H1 (cell line): ENCODE measurements around the gene EIF4EBP2. TPM values are rescaled to one million over a fixed set of nuclear protein-coding genes. Genes with fewer than 3 reads are reported as not detected.

Experiments
- CBX5 ChIP-seq: fragments of 300-800, 300-1000 bp; sonication (generic); IDR thresholded peaks from 2 replicates; pipeline ENCODE4 v1.7.1; 2016; ENCODE audit warnings: antibody characterized with exemption, low read length, low read depth
- CHD2 ChIP-seq: IDR thresholded peaks from 2 replicates; pipeline ENCODE4 v1.6.1; 2012; ENCODE audit warnings: low read length, improper control_type of control experiment
- CHD7 ChIP-seq: fragments of 300-600 bp; sonication (generic); IDR thresholded peaks from 2 replicates; pipeline ENCODE4 v1.7.1; 2012; ENCODE audit warnings: low read length, moderate library complexity, mild to moderate bottlenecking, inconsistent platforms; ENCODE audit not compliant: insufficient replicate concordance
- E2F6 ChIP-seq: IDR thresholded peaks from 2 replicates; pipeline ENCODE4 v1.6.1; 2012; ENCODE audit warnings: inconsistent platforms
- HDAC6 ChIP-seq: IDR thresholded peaks from one replicate; pipeline ENCODE4 v1.7.1; 2012; ENCODE audit warnings: low read depth, mild to moderate bottlenecking, inconsistent platforms, low read length, moderate library complexity
- MAFK ChIP-seq: IDR thresholded peaks from 2 replicates; pipeline ENCODE4 v1.6.1; 2012; ENCODE audit warnings: low read depth, mild to moderate bottlenecking, improper control_type of control experiment, low read length
- PHF8 ChIP-seq: fragments of 200-600 bp; sonication (generic); conservative IDR thresholded peaks from 2 replicates; pipeline ENCODE4 v1.7.1; 2012; ENCODE audit warnings: low read depth, mild to moderate bottlenecking, inconsistent platforms, low read length, moderate library complexity
- RNF2 ChIP-seq: fragments of 200-900, 300-1000 bp; sonication (generic); IDR thresholded peaks from 2 replicates; pipeline ENCODE4 v1.7.1; 2016; ENCODE audit warnings: borderline replicate concordance, low read depth, mild to moderate bottlenecking, antibody characterized with exemption, low read length; ENCODE audit not compliant: poor library complexity, severe bottlenecking; ENCODE audit errors: missing control alignments
- SIN3A ChIP-seq, 2 experiments: IDR thresholded peaks in 1 of 2; conservative IDR thresholded peaks in 1 of 2; 2 replicates each; pipeline ENCODE4 v1.6.1; 2011 to 2012; ENCODE audit warnings: low read length in 2 of 2, improper control_type of control experiment in 1 of 2, low read depth in 1 of 2, mild to moderate bottlenecking in 1 of 2
- SP2 ChIP-seq: IDR thresholded peaks from 2 replicates; pipeline ENCODE4 v1.6.1; 2012; ENCODE audit warnings: mild to moderate bottlenecking, low read length, inconsistent platforms
- SRF ChIP-seq: IDR thresholded peaks from 2 replicates; pipeline ENCODE4 v1.6.1; 2011; ENCODE audit warnings: mild to moderate bottlenecking, low read depth, low read length, moderate library complexity
- polyA plus RNA-seq, 7 experiments: library from polyadenylated mRNA; depleted of rRNA in 3 of 7; stranded (reverse) in 5 of 7; unstranded in 2 of 7; fragments of >200 nt in 5 of 7; fragments of 200-250 nt in 2 of 7; gene quantifications; 1 replicate in 5 of 7; 2 replicates in 1 of 7; 4 replicates in 1 of 7; pipeline versions ENCODE4 v1.2.1 to v1.2.3, GENCODE V29; 2011 to 2013; ENCODE audit warnings: missing spikeins in 2 of 7, mixed read lengths in 2 of 7
- total RNA-seq: library from RNA; stranded (reverse); fragmentation: NEBNext Ultra II Directional; extraction: Animal tissue kit (Norgen Biotek cat#: 25700); gene quantifications from 2 replicates; pipeline ENCODE4 v1.2.1, GENCODE V29; 2021

Gene EIF4EBP2
- total and polyA plus RNA-seq, 2 of the 8 experiments (the other 6 are each of a cell fraction or from before 2014, with no cell fraction given): 55.3 to 144 TPM

GRCh38 chr10:70465278-70465677 is 61.3 kb downstream of the EIF4EBP2 start (continued):
- TF ChIP-seq CHD7 (no peak), HDAC6 (no peak), SRF (no peak), CHD2 (no peak), E2F6 (no peak), SIN3A (conservative IDR thresholded peaks at IDR 0.05 in 1 of 2, IDR thresholded peaks at IDR 0.05 in 1 of 2; ENCODE audit: low read depth in 1 of 2, low read length in 2 of 2) (no peak), MAFK (no peak), PHF8 (no peak), CBX5 (no peak), RNF2 (no peak), SP2 (no peak)
